Peyer's patch (tissue), 4 donors: ENCODE results near the gene TTC34.

Source experiments
- POLR2A ChIP-seq, 2 donors: fragments of 450-650 bp; IDR thresholded peaks; one replicate each; pipeline ENCODE4 v1.5.1; 2017; ENCODE audit warnings: antibody characterized with exemption in 2 of 2, mild to moderate bottlenecking in 2 of 2, moderate library complexity in 2 of 2
- TF ChIP-seq, protein P1 (sequence below), 6 experiments: fragments of 450-650 bp in 4 of 6; fragments of 200-600 bp in 2 of 6; sonication (generic) in 1 of 6; IDR thresholded peaks; one replicate each; pipeline ENCODE4 v1.5.1; 2017 to 2019; ENCODE audit warnings: antibody characterized with exemption in 6 of 6, mild to moderate bottlenecking in 3 of 6, moderate library complexity in 1 of 6

DNA sequence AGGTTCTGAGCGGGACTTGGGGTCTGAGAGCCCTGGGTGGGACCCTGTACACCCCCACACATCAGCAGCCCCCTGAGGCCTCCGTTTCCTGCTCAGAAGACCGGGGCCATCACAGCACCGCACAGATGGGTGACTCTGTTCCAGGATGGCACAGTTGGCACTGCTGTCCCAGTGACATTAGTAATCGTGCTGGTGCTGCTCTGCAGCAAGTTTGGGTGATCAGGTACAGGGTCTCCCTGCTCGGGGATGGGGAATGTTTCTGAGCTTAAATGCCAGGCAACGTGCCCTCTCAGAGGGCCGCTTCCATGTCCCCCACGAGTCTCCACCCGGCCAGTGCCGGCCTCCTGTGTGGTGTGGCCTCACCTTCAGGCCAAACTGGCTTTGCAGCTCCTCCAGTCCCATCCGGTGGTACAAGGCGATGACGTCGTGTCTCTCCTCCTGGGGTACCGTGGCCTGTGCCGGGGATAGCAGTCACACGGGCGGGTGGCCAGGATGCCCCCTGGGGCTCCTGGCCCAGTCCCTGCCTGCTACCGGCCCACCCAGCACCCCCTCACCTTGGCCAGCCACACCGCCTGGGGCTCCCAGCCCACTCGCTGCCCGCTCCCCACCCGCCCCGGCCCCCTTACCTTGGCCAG, 197.9 kb downstream of the TTC34 start:
- TF ChIP-seq, protein P1, sequence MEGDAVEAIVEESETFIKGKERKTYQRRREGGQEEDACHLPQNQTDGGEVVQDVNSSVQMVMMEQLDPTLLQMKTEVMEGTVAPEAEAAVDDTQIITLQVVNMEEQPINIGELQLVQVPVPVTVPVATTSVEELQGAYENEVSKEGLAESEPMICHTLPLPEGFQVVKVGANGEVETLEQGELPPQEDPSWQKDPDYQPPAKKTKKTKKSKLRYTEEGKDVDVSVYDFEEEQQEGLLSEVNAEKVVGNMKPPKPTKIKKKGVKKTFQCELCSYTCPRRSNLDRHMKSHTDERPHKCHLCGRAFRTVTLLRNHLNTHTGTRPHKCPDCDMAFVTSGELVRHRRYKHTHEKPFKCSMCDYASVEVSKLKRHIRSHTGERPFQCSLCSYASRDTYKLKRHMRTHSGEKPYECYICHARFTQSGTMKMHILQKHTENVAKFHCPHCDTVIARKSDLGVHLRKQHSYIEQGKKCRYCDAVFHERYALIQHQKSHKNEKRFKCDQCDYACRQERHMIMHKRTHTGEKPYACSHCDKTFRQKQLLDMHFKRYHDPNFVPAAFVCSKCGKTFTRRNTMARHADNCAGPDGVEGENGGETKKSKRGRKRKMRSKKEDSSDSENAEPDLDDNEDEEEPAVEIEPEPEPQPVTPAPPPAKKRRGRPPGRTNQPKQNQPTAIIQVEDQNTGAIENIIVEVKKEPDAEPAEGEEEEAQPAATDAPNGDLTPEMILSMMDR (IDR thresholded peaks at IDR 0.05) = no peak
- no peak for TF ChIP-seq POLR2A (IDR thresholded peaks at IDR 0.05)
